Endothelial cell of umbilical vein (primary cell): ENCODE measurements around the gene FEZF1. TPM values are rescaled to one million over a fixed set of nuclear protein-coding genes. Genes with fewer than 3 reads are reported as not detected.

ENCODE experiments used
- BruUV-seq: library from RNA; stranded (reverse); fragments of 400-500 nt; replicated peaks from 2 replicates; lab custom pipeline; 2021; lab: Mats Ljungman, UMichigan
- CTCF ChIA-PET: fragments of 300-600, 350-600 bp; sonication (Branson Sonifier 250); formaldehyde crosslinking; loops from one replicate; lab custom pipeline; 2021; ENCODE audit warnings: antibody characterized with exemption, inconsistent platforms; lab: Charles Lee
- POLR2A ChIA-PET: fragments of 300-600, 350-600 bp; sonication (Branson Sonifier 250); formaldehyde crosslinking; loops from one replicate; lab custom pipeline; 2021; ENCODE audit warnings: antibody characterized with exemption, inconsistent platforms; lab: Charles Lee
- DNase-seq: peaks from one replicate; pipeline ENCODE4 v3.0.0-alpha.2; 2011; ENCODE audit warnings: low read depth, low spot score
- FAIRE-seq: peaks from 2 replicates; lab custom pipeline; 2011; peaks lifted over from hg19 to GRCh38; lab: Jason Lieb, UNC
- H2AFZ ChIP-seq: 2 replicates; pipeline ENCODE4 v1.6.0; 2012; ENCODE audit warnings: low read depth, low read length, control low read depth, inconsistent platforms
- H3K27ac ChIP-seq: 2 replicates; pipeline ENCODE4 v1.5.1; 2011; ENCODE audit warnings: low read depth, mild to moderate bottlenecking, control low read depth, low read length, moderate library complexity; ENCODE audit not compliant: insufficient read depth
- H3K27me3 ChIP-seq, 2 experiments: 2 replicates each; pipeline versions ENCODE4 v1.6.0 to v1.6.1; 2011; ENCODE audit warnings: low read length in 2 of 2, mixed read lengths in 1 of 2; ENCODE audit not compliant: control insufficient read depth in 2 of 2, insufficient read depth in 2 of 2
- H3K36me3 ChIP-seq, 2 experiments: 2 replicates in 1 of 2; 3 replicates in 1 of 2; pipeline ENCODE4 v1.5.1; 2011; ENCODE audit warnings: low read length in 2 of 2, mild to moderate bottlenecking in 1 of 2, moderate library complexity in 1 of 2; ENCODE audit not compliant: control insufficient read depth in 2 of 2, insufficient read depth in 2 of 2; ENCODE audit errors: extremely low read depth in 1 of 2
- H3K4me1 ChIP-seq: 3 replicates; pipeline ENCODE4 v1.5.1; 2011; ENCODE audit warnings: mild to moderate bottlenecking, low read length; ENCODE audit not compliant: control insufficient read depth, insufficient read depth; ENCODE audit errors: extremely low read depth
- H3K4me2 ChIP-seq: 2 replicates; pipeline ENCODE4 v1.6.1; 2011; ENCODE audit warnings: low read length, control low read depth, mixed read lengths; ENCODE audit not compliant: insufficient read depth
- H3K4me3 ChIP-seq, 3 experiments: fragments of 200-600 bp in 1 of 3; sonication (generic), shearing (Covaris generic) in 1 of 3; replicated peaks in 1 of 3; 2 replicates each; pipeline ENCODE4 v1.5.1; 2011 to 2016; ENCODE audit warnings: control low read depth in 3 of 3, low read length in 3 of 3, mild to moderate bottlenecking in 2 of 3, inconsistent platforms in 1 of 3, low read depth in 1 of 3, moderate library complexity in 1 of 3; ENCODE audit not compliant: insufficient read depth in 1 of 3
- H3K79me2 ChIP-seq: 2 replicates; pipeline ENCODE4 v1.6.0; 2012; ENCODE audit warnings: low read length, inconsistent platforms; ENCODE audit not compliant: control insufficient read depth, insufficient read depth
- H3K9ac ChIP-seq: replicated peaks from 2 replicates; pipeline ENCODE3; 2011; ENCODE audit warnings: low read length, control low read depth; ENCODE audit not compliant: insufficient read depth; ENCODE audit errors: extremely low read depth
- H3K9me1 ChIP-seq: replicated peaks from 3 replicates; pipeline ENCODE4 v1.6.0; 2011; ENCODE audit warnings: mild to moderate bottlenecking, low read length; ENCODE audit not compliant: control insufficient read depth, insufficient read depth; ENCODE audit errors: extremely low read depth
- H3K9me3 ChIP-seq: replicated peaks from 2 replicates; pipeline ENCODE4 v1.5.1; 2012; ENCODE audit warnings: low read length, inconsistent platforms; ENCODE audit not compliant: control insufficient read depth, insufficient read depth
- H4K20me1 ChIP-seq: replicated peaks from 2 replicates; pipeline ENCODE3; 2011; ENCODE audit warnings: mild to moderate bottlenecking, low read length; ENCODE audit not compliant: control insufficient read depth, insufficient read depth; ENCODE audit errors: extremely low read depth
- EZH2 ChIP-seq: IDR thresholded peaks from 2 replicates; pipeline ENCODE4 v1.6.1; 2012; ENCODE audit warnings: borderline replicate concordance, low read depth, mild to moderate bottlenecking, moderate library complexity, low read length, inconsistent platforms; ENCODE audit not compliant: severe bottlenecking
- FOS ChIP-seq: IDR thresholded peaks from 2 replicates; pipeline ENCODE4 v1.6.1; 2011; ENCODE audit warnings: mild to moderate bottlenecking, low read length, moderate library complexity, borderline replicate concordance; ENCODE audit not compliant: insufficient read depth
- GATA2 ChIP-seq: IDR thresholded peaks from 2 replicates; pipeline ENCODE4 v1.7.0; 2011; ENCODE audit warnings: low read depth, mild to moderate bottlenecking, moderate library complexity, mixed read lengths, low read length; ENCODE audit not compliant: insufficient read length, insufficient read depth
- JUN ChIP-seq: IDR thresholded peaks from 2 replicates; pipeline ENCODE4 v1.6.1; 2011; ENCODE audit warnings: borderline replicate concordance, low read depth; ENCODE audit not compliant: insufficient read length, insufficient read depth
- MYC ChIP-seq: IDR thresholded peaks from one replicate; pipeline ENCODE4 v1.6.1; 2011; ENCODE audit warnings: mild to moderate bottlenecking, low read depth, low read length
- POLR2A ChIP-seq: IDR thresholded peaks from 2 replicates; pipeline ENCODE4 v1.6.1; 2012; ENCODE audit warnings: low read depth, mild to moderate bottlenecking, control low read depth, low read length
- POLR2AphosphoS5 ChIP-seq: IDR thresholded peaks from 2 replicates; pipeline ENCODE4 v1.6.1; 2012; ENCODE audit warnings: low read depth, mild to moderate bottlenecking, control low read depth, low read length, moderate library complexity; ENCODE audit not compliant: insufficient read depth
- dilution Hi-C: fragments of 300-500 bp; cut with MboI; formaldehyde crosslinking; loops from one replicate; pipeline ENCODE4 v1.15.0; 2019; ENCODE audit warnings: low sequenced_read_pairs; ENCODE audit not compliant: extremely low pct_ligation_motif_present
- intact Hi-C: fragments of 100-400 bp; cut with micrococcal nuclease; formaldehyde crosslinking; loops from one replicate; pipeline ENCODE4 v1.10.0; 2022
- polyA plus RNA-seq, 4 experiments: library from polyadenylated mRNA; depleted of rRNA in 3 of 4; stranded (reverse) in 3 of 4; unstranded in 1 of 4; fragments of >200 nt; gene quantifications; 2 replicates each; pipeline versions ENCODE4 v1.2.1 to v1.2.3, GENCODE V29; 2011 to 2012; ENCODE audit warnings: missing spikeins in 1 of 4
- total RNA-seq: library from RNA; stranded (reverse); gene quantifications from 2 replicates; pipeline ENCODE4 v1.2.3, GENCODE V29; 2021
- TF ChIP-seq, protein P1 (sequence below): IDR thresholded peaks from 2 replicates; pipeline ENCODE4 v1.6.1; 2011; ENCODE audit not compliant: insufficient read depth, insufficient read length
- TF ChIP-seq, protein P2 (sequence below), 2 donors: IDR thresholded peaks; 1 replicate in 1 of 2; 2 replicates in 1 of 2; pipeline ENCODE4 v1.5.1; 2011; ENCODE audit warnings: low read length in 2 of 2, mild to moderate bottlenecking in 2 of 2, moderate library complexity in 2 of 2, control low read depth in 1 of 2, inconsistent platforms in 1 of 2, low read depth in 1 of 2; ENCODE audit not compliant: insufficient read depth in 1 of 2; ENCODE audit errors: extremely low read depth in 1 of 2

FEZF1 gene
- total and polyA plus RNA-seq, 2 donors (not counting 3 experiments of a cell fraction or from before 2014, with no cell fraction given), result not detected

DNA sequence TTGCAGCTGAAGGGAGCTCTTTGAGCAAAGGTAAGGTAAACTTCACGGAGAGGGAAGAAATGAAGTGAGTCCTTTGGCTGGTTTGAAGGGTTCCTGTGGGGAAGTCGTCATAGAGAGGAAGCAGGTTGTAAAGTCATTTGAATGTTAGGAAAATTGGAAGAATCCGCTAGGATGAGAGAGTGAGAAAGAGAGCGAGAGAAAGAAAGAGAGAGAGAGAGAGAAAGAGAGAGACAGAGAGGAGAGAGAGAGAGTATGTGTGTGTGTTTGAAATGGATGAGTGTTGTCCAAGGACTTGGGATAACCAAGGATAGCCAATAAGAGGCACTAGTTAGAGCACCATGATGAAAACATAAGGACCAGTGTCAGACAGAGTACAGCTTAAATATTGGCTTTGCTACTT is 43.1 kb downstream of the FEZF1 start:
- no peak for DNase-seq
- H3K9me3 ChIP-seq, result no peaks in the 10 kb centered on the region
- POLR2A ChIA-PET, result no interaction called here
- H3K4me3 ChIP-seq, result no peak overlapping the region
- no TSS peak for BruUV-seq
- no peak overlapping the region for H2AFZ ChIP-seq
- peaks cover 5 to 12% of the 10 kb centered on the region in 2 experiments for H3K27me3 ChIP-seq
- TF ChIP-seq, protein P1, sequence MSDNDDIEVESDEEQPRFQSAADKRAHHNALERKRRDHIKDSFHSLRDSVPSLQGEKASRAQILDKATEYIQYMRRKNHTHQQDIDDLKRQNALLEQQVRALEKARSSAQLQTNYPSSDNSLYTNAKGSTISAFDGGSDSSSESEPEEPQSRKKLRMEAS, result no peak
- TF ChIP-seq GATA2 (no peak), EZH2 (no peak), POLR2AphosphoS5 (no peak), POLR2A (no peak), JUN (no peak), FOS (no peak), MYC (no peak)
- TF ChIP-seq, protein P2, sequence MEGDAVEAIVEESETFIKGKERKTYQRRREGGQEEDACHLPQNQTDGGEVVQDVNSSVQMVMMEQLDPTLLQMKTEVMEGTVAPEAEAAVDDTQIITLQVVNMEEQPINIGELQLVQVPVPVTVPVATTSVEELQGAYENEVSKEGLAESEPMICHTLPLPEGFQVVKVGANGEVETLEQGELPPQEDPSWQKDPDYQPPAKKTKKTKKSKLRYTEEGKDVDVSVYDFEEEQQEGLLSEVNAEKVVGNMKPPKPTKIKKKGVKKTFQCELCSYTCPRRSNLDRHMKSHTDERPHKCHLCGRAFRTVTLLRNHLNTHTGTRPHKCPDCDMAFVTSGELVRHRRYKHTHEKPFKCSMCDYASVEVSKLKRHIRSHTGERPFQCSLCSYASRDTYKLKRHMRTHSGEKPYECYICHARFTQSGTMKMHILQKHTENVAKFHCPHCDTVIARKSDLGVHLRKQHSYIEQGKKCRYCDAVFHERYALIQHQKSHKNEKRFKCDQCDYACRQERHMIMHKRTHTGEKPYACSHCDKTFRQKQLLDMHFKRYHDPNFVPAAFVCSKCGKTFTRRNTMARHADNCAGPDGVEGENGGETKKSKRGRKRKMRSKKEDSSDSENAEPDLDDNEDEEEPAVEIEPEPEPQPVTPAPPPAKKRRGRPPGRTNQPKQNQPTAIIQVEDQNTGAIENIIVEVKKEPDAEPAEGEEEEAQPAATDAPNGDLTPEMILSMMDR (IDR thresholded peaks at IDR 0.05; ENCODE audit: extremely low read depth in 1 of 2, insufficient read depth in 1 of 2, low read depth in 1 of 2, low read length in 2 of 2), result no peak
- no peaks in the 10 kb centered on the region for H4K20me1 ChIP-seq
- no peak overlapping the region for H3K9ac ChIP-seq
- CTCF ChIA-PET, result interaction anchor here (0.9 to 1.6 kb wide), 2 partner anchors 8 to 10 kb away, joined by 4 read pairs; no protein-coding TSS in a partner anchor
- H3K36me3 ChIP-seq, result no peaks in the 10 kb centered on the region
- H3K9me1 ChIP-seq, result no peaks in the 10 kb centered on the region
- H3K4me2 ChIP-seq, result no peak overlapping the region
- H3K79me2 ChIP-seq, result no peaks in the 10 kb centered on the region
- H3K27ac ChIP-seq, result no peak overlapping the region
- intact Hi-C loops, result no loop called here
- dilution Hi-C loops, result no loop called here
- no peaks in the 10 kb centered on the region for H3K4me1 ChIP-seq
- FAIRE-seq, result no peak
